BLaER1 (cell line): ENCODE results near the gene THAP7.

Source experiments
- H3K27ac ChIP-seq: shearing (Covaris generic); formaldehyde crosslinking; 2 replicates; pipeline ENCODE4 v1.8.1; 2022
- H3K27me3 ChIP-seq: shearing (Covaris generic); formaldehyde crosslinking; 2 replicates; pipeline ENCODE4 v1.8.1; 2022
- H3K36me3 ChIP-seq: shearing (Covaris generic); formaldehyde crosslinking; 2 replicates; pipeline ENCODE4 v1.8.1; 2022
- H3K4me1 ChIP-seq: shearing (Covaris generic); formaldehyde crosslinking; 2 replicates; pipeline ENCODE4 v1.8.1; 2022
- H3K4me2 ChIP-seq: shearing (Covaris generic); formaldehyde crosslinking; 2 replicates; pipeline ENCODE4 v1.8.1; 2022
- H3K4me3 ChIP-seq: shearing (Covaris generic); formaldehyde crosslinking; 2 replicates; pipeline ENCODE4 v1.8.1; 2022
- H3K9ac ChIP-seq: shearing (Covaris generic); formaldehyde crosslinking; 2 replicates; pipeline ENCODE4 v1.8.1; 2022
- H3K9me3 ChIP-seq: shearing (Covaris generic); formaldehyde crosslinking; 2 replicates; pipeline ENCODE4 v1.8.1; 2022
- H4K20me1 ChIP-seq: shearing (Covaris generic); formaldehyde crosslinking; 2 replicates; pipeline ENCODE4 v1.8.1; 2022
- Cebpa-rat ChIP-seq: shearing (Covaris generic); IDR thresholded peaks from 2 replicates; pipeline ENCODE4 v1.8.1; 2022

The THAP7 gene

GRCh38 chr22:20992456-20993303, 9.2 kb downstream of the THAP7 start:
- peaks cover 94% of the 10 kb centered on the region for H3K36me3 ChIP-seq
- no peak for TF ChIP-seq Cebpa-rat

GRCh38 chr22:20992056-20992442, 9.9 kb downstream of the THAP7 start:
- Histone ChIP-seq H3K4me2 (no peak overlapping the region), H3K4me3 (no peak overlapping the region), H3K9me3 (no peaks in the 10 kb centered on the region), H3K4me1 (peaks cover 19% of the 10 kb centered on the region), H3K36me3 (peaks cover 94% of the 10 kb centered on the region), H3K9ac (no peak overlapping the region), H3K27me3 (no peaks in the 10 kb centered on the region), H3K27ac (no peak overlapping the region), H4K20me1 (peaks cover 11% of the 10 kb centered on the region)
- no peak for TF ChIP-seq Cebpa-rat

More at GRCh38 chr22:20992456-20993303, 9.2 kb downstream of the THAP7 start:
- H3K4me3 ChIP-seq, result no peak overlapping the region
- H3K9me3 ChIP-seq, result no peaks in the 10 kb centered on the region
- H3K9ac ChIP-seq, result no peak overlapping the region
- peaks cover 17% of the 10 kb centered on the region for H4K20me1 ChIP-seq
- no peak overlapping the region for H3K4me2 ChIP-seq
- H3K27ac ChIP-seq, result no peak overlapping the region
- H3K4me1 ChIP-seq, result peaks cover 19% of the 10 kb centered on the region
- H3K27me3 ChIP-seq, result no peaks in the 10 kb centered on the region

GRCh38 chr22:20991252-20992055, 10.5 kb downstream of the THAP7 start:
- no peak overlapping the region for H3K9ac ChIP-seq
- H3K9me3 ChIP-seq, result no peaks in the 10 kb centered on the region
- no peaks in the 10 kb centered on the region for H3K27me3 ChIP-seq
- TF ChIP-seq Cebpa-rat, result no peak
- H4K20me1 ChIP-seq, result peaks cover 5% of the 10 kb centered on the region
- H3K4me3 ChIP-seq, result no peak overlapping the region
- peaks cover 19% of the 10 kb centered on the region for H3K4me1 ChIP-seq
- H3K27ac ChIP-seq, result no peak overlapping the region
- H3K4me2 ChIP-seq, result no peak overlapping the region
- H3K36me3 ChIP-seq, result peaks cover 93% of the 10 kb centered on the region

GRCh38 chr22:20990184-20991180, 11.4 kb downstream of the THAP7 start:
- H3K9me3 ChIP-seq, result no peaks in the 10 kb centered on the region
- peaks cover 19% of the 10 kb centered on the region for H3K4me1 ChIP-seq
- H3K27ac ChIP-seq, result peak overlapping the region; percentile 23; the same call in 1 of the 2 replicates
- H3K9ac ChIP-seq, result peak overlapping the region; percentile 61; the same call in 1 of the 2 replicates
- H3K4me3 ChIP-seq, result no peak overlapping the region
- no peaks in the 10 kb centered on the region for H3K27me3 ChIP-seq
- TF ChIP-seq Cebpa-rat, result no peak
- H3K36me3 ChIP-seq, result peaks cover 91% of the 10 kb centered on the region
- H4K20me1 ChIP-seq, result peaks cover 4% of the 10 kb centered on the region; the same call in 1 of the 2 replicates
- H3K4me2 ChIP-seq, result peak overlapping the region; percentile 64

- Histone ChIP-seq H3K4me3 (no peak overlapping the region), H3K36me3 (peaks cover 90% of the 10 kb centered on the region), H3K9me3 (no peaks in the 10 kb centered on the region), H3K4me2 (peak overlapping the region; percentile 64), H3K4me1 (peaks cover 19% of the 10 kb centered on the region), H3K9ac (peak overlapping the region; percentile 61), H3K27ac (peak overlapping the region; percentile 23; the same call in 1 of the 2 replicates), H3K27me3 (no peaks in the 10 kb centered on the region), H4K20me1 (peaks cover 4% of the 10 kb centered on the region; the same call in 1 of the 2 replicates)
- no peak for TF ChIP-seq Cebpa-rat
Observed at GRCh38 chr22:20989323-20990138, 12.4 kb downstream of the THAP7 start.

GRCh38 chr22:20988573-20989322, 13.2 kb downstream of the THAP7 start:
- H3K4me1 ChIP-seq, result peaks cover 22% of the 10 kb centered on the region
- no peaks in the 10 kb centered on the region for H3K9me3 ChIP-seq
- H3K27me3 ChIP-seq, result no peaks in the 10 kb centered on the region
- peaks cover 90% of the 10 kb centered on the region for H3K36me3 ChIP-seq
- H3K4me2 ChIP-seq, result peak overlapping the region; percentile 64
- H3K4me3 ChIP-seq, result no peak overlapping the region
- TF ChIP-seq Cebpa-rat, result no peak
- no peak overlapping the region for H3K9ac ChIP-seq
- peaks cover 4% of the 10 kb centered on the region; the same call in 1 of the 2 replicates for H4K20me1 ChIP-seq
- 0 out of 2 replicates have a peak overlapping the region, but pooled peaks have one; percentile 23 for H3K27ac ChIP-seq

GRCh38 chr22:20987375-20987774, 14.5 kb downstream of the THAP7 start:
- no peak overlapping the region for H3K9ac ChIP-seq
- H3K36me3 ChIP-seq, result peaks cover 80% of the 10 kb centered on the region
- H3K4me2 ChIP-seq, result no peak overlapping the region
- H3K4me1 ChIP-seq, result peaks cover 35% of the 10 kb centered on the region
- no peak for TF ChIP-seq Cebpa-rat
- peaks cover 4% of the 10 kb centered on the region; the same call in 1 of the 2 replicates for H4K20me1 ChIP-seq
- no peaks in the 10 kb centered on the region for H3K9me3 ChIP-seq
- no peaks in the 10 kb centered on the region for H3K27me3 ChIP-seq
- no peak overlapping the region for H3K27ac ChIP-seq
- no peak overlapping the region for H3K4me3 ChIP-seq

- peaks cover 38% of the 10 kb centered on the region for H3K4me1 ChIP-seq
- no peak overlapping the region for H3K4me2 ChIP-seq
- H3K9ac ChIP-seq, result no peak overlapping the region
- peaks cover 69% of the 10 kb centered on the region for H3K36me3 ChIP-seq
- H3K27me3 ChIP-seq, result no peaks in the 10 kb centered on the region
- no peak for TF ChIP-seq Cebpa-rat
- H4K20me1 ChIP-seq, result peaks cover 4% of the 10 kb centered on the region; the same call in 1 of the 2 replicates
- no peak overlapping the region for H3K4me3 ChIP-seq
- H3K9me3 ChIP-seq, result no peaks in the 10 kb centered on the region
- H3K27ac ChIP-seq, result no peak overlapping the region
Observed at GRCh38 chr22:20986365-20986764, 15.6 kb downstream of the THAP7 start.
